NCI-H1417 treated with DMSO at 0.1 percent for 48 hours (cell line): ENCODE measurements around the gene CNGA4.
"Not testable (repeated sequence)": the region's sequence is repeated elsewhere in the genome, so short reads cannot be mapped to it uniquely, and the experiment has no call there.

ENCODE experiments used
- DNase-seq: peaks from one replicate; lab custom pipeline; 2025; lab: John Stamatoyannopoulos, UW

CNGA4 gene

GRCh38 chr11:6225024-6225423 lies 13.9 kb upstream of the CNGA4 start:
- no peak for DNase-seq

- no peak for DNase-seq
These were observed 13.0 kb upstream of the CNGA4 start for GRCh38 chr11:6225896-6226295.

GRCh38 chr11:6228520-6228919 lies 10.4 kb upstream of the CNGA4 start:
- no peak for DNase-seq

- no peak for DNase-seq
These were observed 9.0 kb upstream of the CNGA4 start for GRCh38 chr11:6229911-6230310.

GRCh38 chr11:6232899-6233298 lies 6.0 kb upstream of the CNGA4 start:
- DNase-seq: no peak

- no peak for DNase-seq
These were observed 4.9 kb upstream of the CNGA4 start for GRCh38 chr11:6233984-6234386.

- peak; percentile 98 for DNase-seq
These were observed 4.3 kb upstream of the CNGA4 start, which contains the start of gene FHIP1B for GRCh38 chr11:6234387-6235107. TSS of gene FHIP1B (minus strand) at chr11:6234636. CDS start at chr11:6224516, 10,120 bp downstream.

GRCh38 chr11:6237266-6237665 lies 1.6 kb upstream of the CNGA4 start:
- DNase-seq: no peak

- DNase-seq: no peak
These were observed 1.1 kb upstream of the CNGA4 start for GRCh38 chr11:6237761-6238302.

GRCh38 chr11:6240139-6240538 lies 1.2 kb downstream of the CNGA4 start:
- DNase-seq: no peak

- no peak for DNase-seq
These were observed 1.9 kb downstream of the CNGA4 start for GRCh38 chr11:6240781-6241180.

- no peak for DNase-seq
These were observed 2.4 kb downstream of the CNGA4 start for GRCh38 chr11:6241316-6241715.

GRCh38 chr11:6245536-6245935 lies 6.6 kb downstream of the CNGA4 start:
- no peak for DNase-seq

- DNase-seq: no peak
These were observed 9.4 kb downstream of the CNGA4 start for GRCh38 chr11:6248248-6248647.

- DNase-seq: not testable (repeated sequence)
These were observed 10.0 kb downstream of the CNGA4 start for GRCh38 chr11:6248897-6249296.

GRCh38 chr11:6249770-6250555 lies 11.1 kb downstream of the CNGA4 start:
- DNase-seq: no peak

- DNase-seq: no peak
These were observed 12.3 kb downstream of the CNGA4 start for GRCh38 chr11:6251120-6251733.

- no peak for DNase-seq
These were observed 13.1 kb downstream of the CNGA4 start for GRCh38 chr11:6251990-6252473.

- DNase-seq: no peak
These were observed 14.3 kb downstream of the CNGA4 start for GRCh38 chr11:6253197-6253596.

GRCh38 chr11:6258141-6258540 lies 19.3 kb downstream of the CNGA4 start:
- DNase-seq: no peak

GRCh38 chr11:6258571-6259081 lies 19.7 kb downstream of the CNGA4 start:
- no peak for DNase-seq

GRCh38 chr11:6260207-6260726 lies 21.4 kb downstream of the CNGA4 start:
- no peak for DNase-seq
